Measurements from ENCODE around the gene LOXL3.
A peak's percentile ranks its signal among the peaks of the same experiment; 100 is the strongest.

The LOXL3 gene

DNA sequence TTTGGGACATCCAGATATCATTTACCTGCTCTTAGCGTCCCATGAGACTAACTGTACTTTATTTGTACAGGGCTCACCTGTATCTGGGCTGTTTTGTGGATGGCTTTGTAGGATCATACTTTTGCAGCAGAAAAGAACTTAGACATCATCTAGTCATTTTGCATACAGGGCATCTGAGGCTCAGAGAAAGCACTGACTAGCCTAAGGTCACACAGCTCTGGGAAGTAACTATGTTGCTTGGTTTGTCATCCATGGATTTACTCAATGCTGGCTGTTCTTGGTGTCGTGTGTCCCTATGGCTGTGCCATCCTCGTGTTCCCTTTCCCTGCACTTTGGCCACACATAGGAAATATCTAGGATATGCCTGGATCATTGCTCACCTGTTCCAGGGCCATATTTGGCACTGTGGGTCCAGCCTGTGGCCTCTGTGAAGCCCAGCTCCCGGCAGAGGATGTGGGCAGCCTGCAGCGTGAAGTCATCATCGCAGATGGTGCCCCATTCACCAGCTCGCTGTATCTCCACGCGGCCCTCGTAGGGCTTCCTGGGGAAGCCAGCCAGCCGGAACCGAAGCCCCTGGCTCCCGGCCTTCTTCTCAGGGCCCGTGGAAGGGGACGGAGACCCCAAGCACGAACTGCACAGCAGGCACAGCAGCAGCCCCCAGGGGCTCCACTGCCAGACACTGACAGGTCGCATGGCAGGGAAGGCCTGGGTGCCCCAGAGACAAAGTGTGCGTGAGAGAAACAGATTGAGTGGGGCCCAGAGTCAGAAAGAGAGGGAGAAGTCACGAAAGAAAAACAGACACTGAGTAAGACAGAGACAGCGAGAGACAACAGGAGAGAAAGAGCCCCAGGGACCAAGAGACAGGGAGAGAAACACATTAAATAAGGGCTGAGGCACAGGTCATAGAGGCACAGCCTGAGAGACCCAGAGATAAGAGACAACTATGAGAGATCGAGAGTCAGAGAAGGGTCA lies 1.5 kb downstream of the LOXL3 start:
- peak overlapping the region; percentile 80; the same call in 1 of the 2 replicates for H3K27ac ChIP-seq
- peaks cover 20% of the 10 kb centered on the region for H3K9me3 ChIP-seq
- peaks cover 45% of the 10 kb centered on the region for H3K27me3 ChIP-seq
- peaks cover 22% of the 10 kb centered on the region for H4K20me1 ChIP-seq
- no peak overlapping the region; the same call in 1 of the 2 replicates for H3K9ac ChIP-seq
- TF ChIP-seq Cebpa-rat (IDR thresholded peaks at IDR 0.05), result no peak
- peaks cover 33% of the 10 kb centered on the region for H3K4me1 ChIP-seq
- H3K4me2 ChIP-seq, result peak overlapping the region; percentile 97
- peaks cover 21% of the 10 kb centered on the region for H3K36me3 ChIP-seq
- no peak overlapping the region for H3K4me3 ChIP-seq

GRCh38 chr2:74551530-74551929 lies 2.2 kb downstream of the LOXL3 start:
- peaks cover 52% of the 10 kb centered on the region for H3K27me3 ChIP-seq
- H3K9me3 ChIP-seq, result peaks cover 20% of the 10 kb centered on the region
- peak overlapping the region; percentile 97 for H3K4me2 ChIP-seq
- TF ChIP-seq Cebpa-rat (IDR thresholded peaks at IDR 0.05), result no peak
- H3K4me3 ChIP-seq, result no peak overlapping the region
- H3K4me1 ChIP-seq, result peaks cover 33% of the 10 kb centered on the region
- H3K36me3 ChIP-seq, result peaks cover 14% of the 10 kb centered on the region
- no peak overlapping the region for H3K9ac ChIP-seq
- H3K27ac ChIP-seq, result no peak overlapping the region
- peaks cover 15% of the 10 kb centered on the region; the same call in 1 of the 2 replicates for H4K20me1 ChIP-seq

GRCh38 chr2:74550231-74550630 lies 3.5 kb downstream of the LOXL3 start:
- Histone ChIP-seq H3K9ac (no peak overlapping the region), H3K9me3 (peaks cover 20% of the 10 kb centered on the region), H3K4me3 (no peak overlapping the region), H4K20me1 (peaks cover 2% of the 10 kb centered on the region; the same call in 1 of the 2 replicates), H3K4me1 (peaks cover 26% of the 10 kb centered on the region), H3K4me2 (no peak overlapping the region), H3K27ac (no peak overlapping the region), H3K27me3 (peaks cover 65% of the 10 kb centered on the region), H3K36me3 (peaks cover 8% of the 10 kb centered on the region; the same call in 1 of the 2 replicates)
- no peak for TF ChIP-seq Cebpa-rat (IDR thresholded peaks at IDR 0.05)

- Histone ChIP-seq H3K27ac (no peak overlapping the region), H3K27me3 (peaks cover 67% of the 10 kb centered on the region), H3K9ac (no peak overlapping the region), H3K36me3 (peaks cover 8% of the 10 kb centered on the region; the same call in 1 of the 2 replicates), H3K4me2 (no peak overlapping the region), H3K4me1 (peaks cover 25% of the 10 kb centered on the region), H3K4me3 (peak overlapping the region; percentile 39; the same call in 1 of the 2 replicates), H3K9me3 (peaks cover 20% of the 10 kb centered on the region), H4K20me1 (no peaks in the 10 kb centered on the region)
- TF ChIP-seq Cebpa-rat (IDR thresholded peaks at IDR 0.05), result no peak
These were observed 4.6 kb downstream of the LOXL3 start for GRCh38 chr2:74548900-74549826.

DNA sequence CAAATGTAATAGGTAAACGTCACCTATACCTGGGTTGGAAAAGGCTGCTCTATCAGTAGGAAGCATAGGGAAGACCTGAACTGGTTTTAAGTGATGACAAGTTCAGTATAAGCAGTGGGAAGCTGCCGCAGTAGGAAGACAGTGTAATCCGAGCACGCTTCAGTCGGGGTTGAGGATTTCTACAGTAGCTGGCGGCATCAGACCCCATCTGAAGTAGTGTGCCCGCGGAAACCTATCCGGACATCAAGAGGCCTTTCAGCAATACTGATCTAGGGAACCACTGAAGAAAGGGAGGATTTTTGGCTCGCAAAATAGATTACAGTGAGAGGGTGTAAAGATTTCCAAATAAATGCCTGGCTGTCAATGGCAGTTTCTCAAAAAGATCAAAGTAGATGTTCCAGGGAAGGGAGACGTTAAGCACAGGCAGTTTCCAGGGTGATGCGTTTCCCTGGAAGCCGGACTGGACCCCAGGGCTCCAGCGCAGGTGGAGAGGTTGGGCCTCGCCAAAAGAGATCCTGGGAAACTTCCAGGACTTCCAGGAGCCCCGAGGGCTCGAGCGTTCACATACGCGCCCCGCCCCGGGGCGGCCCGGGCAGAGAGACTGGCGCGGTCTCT lies 5.3 kb downstream of the LOXL3 start:
- Histone ChIP-seq H3K4me1 (peaks cover 20% of the 10 kb centered on the region), H3K9ac (no peak overlapping the region), H3K4me2 (no peak overlapping the region), H3K27me3 (peaks cover 67% of the 10 kb centered on the region), H4K20me1 (no peaks in the 10 kb centered on the region), H3K4me3 (peak overlapping the region; percentile 39; the same call in 1 of the 2 replicates), H3K9me3 (peaks cover 20% of the 10 kb centered on the region), H3K27ac (no peak overlapping the region), H3K36me3 (peaks cover 8% of the 10 kb centered on the region; the same call in 1 of the 2 replicates)
- TF ChIP-seq Cebpa-rat (IDR thresholded peaks at IDR 0.05), result no peak

- Histone ChIP-seq H3K9ac (no peak overlapping the region), H3K4me2 (no peak overlapping the region), H4K20me1 (no peaks in the 10 kb centered on the region), H3K27me3 (peaks cover 59% of the 10 kb centered on the region), H3K9me3 (peaks cover 20% of the 10 kb centered on the region), H3K4me1 (no peaks in the 10 kb centered on the region), H3K4me3 (no peak overlapping the region), H3K27ac (no peak overlapping the region), H3K36me3 (peaks cover 8% of the 10 kb centered on the region; the same call in 1 of the 2 replicates)
- no peak for TF ChIP-seq Cebpa-rat (IDR thresholded peaks at IDR 0.05)
These were observed 7.7 kb downstream of the LOXL3 start for GRCh38 chr2:74546004-74546403.

GRCh38 chr2:74544634-74545033 lies 9.1 kb downstream of the LOXL3 start:
- no peak for TF ChIP-seq Cebpa-rat (IDR thresholded peaks at IDR 0.05)

DNA sequence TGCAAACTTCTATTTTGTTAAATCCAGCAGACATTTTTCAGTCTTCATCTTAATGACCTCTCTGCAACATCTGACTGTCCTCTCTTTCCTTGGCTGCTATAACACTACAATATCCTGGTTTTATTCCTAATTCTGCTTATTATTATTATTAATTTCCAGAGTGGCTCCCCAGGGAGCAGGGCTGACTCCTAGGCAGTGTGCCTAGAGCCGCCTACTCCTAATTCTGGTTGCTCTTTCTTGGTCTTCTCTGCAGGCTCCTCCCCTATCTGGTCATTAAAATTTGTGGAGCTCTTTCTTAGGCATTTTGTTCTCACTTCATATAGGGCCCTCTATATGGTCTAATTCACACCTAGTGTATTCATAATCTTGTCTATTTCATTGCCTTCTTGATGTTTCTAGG lies 10.8 kb downstream of the LOXL3 start:
- peaks cover 7% of the 10 kb centered on the region for H3K4me1 ChIP-seq
- peaks cover 29% of the 10 kb centered on the region for H3K27me3 ChIP-seq
- H3K36me3 ChIP-seq, result no peaks in the 10 kb centered on the region
- no peak overlapping the region for H3K27ac ChIP-seq
- no peaks in the 10 kb centered on the region for H4K20me1 ChIP-seq
- H3K9ac ChIP-seq, result no peak overlapping the region
- no peaks in the 10 kb centered on the region for H3K9me3 ChIP-seq
- TF ChIP-seq Cebpa-rat (IDR thresholded peaks at IDR 0.05), result no peak
- no peak overlapping the region for H3K4me2 ChIP-seq
- H3K4me3 ChIP-seq, result no peak overlapping the region

More at GRCh38 chr2:74544634-74545033, 9.1 kb downstream of the LOXL3 start:
- H3K36me3 ChIP-seq, result peaks cover 8% of the 10 kb centered on the region; the same call in 1 of the 2 replicates
- H3K9me3 ChIP-seq, result peaks cover 15% of the 10 kb centered on the region
- H3K4me1 ChIP-seq, result no peaks in the 10 kb centered on the region
- no peak overlapping the region for H3K4me3 ChIP-seq
- H3K27ac ChIP-seq, result no peak overlapping the region
- H4K20me1 ChIP-seq, result no peaks in the 10 kb centered on the region
- no peak overlapping the region for H3K4me2 ChIP-seq
- peaks cover 45% of the 10 kb centered on the region for H3K27me3 ChIP-seq
- no peak overlapping the region for H3K9ac ChIP-seq

DNA sequence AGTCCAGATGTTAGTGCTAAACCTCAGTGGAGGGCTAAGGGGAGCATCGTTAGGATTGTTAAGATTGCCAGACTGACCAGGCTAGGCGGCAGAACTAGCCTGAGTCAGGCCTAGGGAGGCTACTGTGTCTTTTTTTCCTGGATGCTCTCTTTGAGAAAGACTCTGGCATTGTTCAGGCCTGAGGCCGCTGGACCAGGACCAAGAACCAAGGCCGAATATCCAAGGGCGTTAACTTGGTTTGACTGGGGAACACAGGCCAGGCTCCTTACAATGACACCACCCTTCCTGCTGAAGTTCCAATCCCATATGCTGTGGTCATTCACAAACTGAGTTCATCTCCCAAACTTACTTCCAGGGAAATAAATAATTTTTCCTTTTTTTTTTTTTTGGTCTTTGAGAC lies 13.5 kb downstream of the LOXL3 start:
- Histone ChIP-seq H3K4me3 (no peak overlapping the region), H3K36me3 (no peaks in the 10 kb centered on the region), H3K4me1 (peaks cover 7% of the 10 kb centered on the region), H3K9me3 (no peaks in the 10 kb centered on the region), H4K20me1 (no peaks in the 10 kb centered on the region), H3K27me3 (peaks cover 2% of the 10 kb centered on the region; the same call in 1 of the 2 replicates), H3K4me2 (no peak overlapping the region), H3K27ac (no peak overlapping the region), H3K9ac (no peak overlapping the region)
- TF ChIP-seq Cebpa-rat (IDR thresholded peaks at IDR 0.05), result no peak

Measured in BLaER1 (cell line).